Stomach (tissue), 4 donors: Measurements from ENCODE around the gene DMRTB1.

Source experiments
- POLR2A ChIP-seq, 4 donors: fragments of 450-650 bp; IDR thresholded peaks; one replicate each; pipeline ENCODE4 v1.6.1; 2016; ENCODE audit warnings: antibody characterized with exemption in 4 of 4, control low read depth in 2 of 4, mild to moderate bottlenecking in 1 of 4, moderate library complexity in 1 of 4
- TF ChIP-seq, protein P1 (sequence below), 7 experiments: fragments of 450-650 bp in 4 of 7; fragments of 200-600 bp in 3 of 7; sonication (generic) in 3 of 7; IDR thresholded peaks; one replicate each; pipeline ENCODE4 v1.5.1; 2016 to 2019; ENCODE audit warnings: antibody characterized with exemption in 7 of 7, control low read depth in 2 of 7, mild to moderate bottlenecking in 1 of 7

- no peak for TF ChIP-seq POLR2A (IDR thresholded peaks at IDR 0.05)
- TF ChIP-seq, protein P1, sequence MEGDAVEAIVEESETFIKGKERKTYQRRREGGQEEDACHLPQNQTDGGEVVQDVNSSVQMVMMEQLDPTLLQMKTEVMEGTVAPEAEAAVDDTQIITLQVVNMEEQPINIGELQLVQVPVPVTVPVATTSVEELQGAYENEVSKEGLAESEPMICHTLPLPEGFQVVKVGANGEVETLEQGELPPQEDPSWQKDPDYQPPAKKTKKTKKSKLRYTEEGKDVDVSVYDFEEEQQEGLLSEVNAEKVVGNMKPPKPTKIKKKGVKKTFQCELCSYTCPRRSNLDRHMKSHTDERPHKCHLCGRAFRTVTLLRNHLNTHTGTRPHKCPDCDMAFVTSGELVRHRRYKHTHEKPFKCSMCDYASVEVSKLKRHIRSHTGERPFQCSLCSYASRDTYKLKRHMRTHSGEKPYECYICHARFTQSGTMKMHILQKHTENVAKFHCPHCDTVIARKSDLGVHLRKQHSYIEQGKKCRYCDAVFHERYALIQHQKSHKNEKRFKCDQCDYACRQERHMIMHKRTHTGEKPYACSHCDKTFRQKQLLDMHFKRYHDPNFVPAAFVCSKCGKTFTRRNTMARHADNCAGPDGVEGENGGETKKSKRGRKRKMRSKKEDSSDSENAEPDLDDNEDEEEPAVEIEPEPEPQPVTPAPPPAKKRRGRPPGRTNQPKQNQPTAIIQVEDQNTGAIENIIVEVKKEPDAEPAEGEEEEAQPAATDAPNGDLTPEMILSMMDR (IDR thresholded peaks at IDR 0.05) = no peak
Measured at GRCh38 chr1:53446051-53446450, 13.1 kb upstream of the DMRTB1 start.
